Spleen (tissue), 7 donors: ENCODE data around the gene CMIP.

Experiments used
- CTCF ChIP-seq, 11 experiments: fragments of 200-600 bp in 7 of 11; fragments of 450-650 bp in 4 of 11; sonication (generic) in 4 of 11; IDR thresholded peaks in 8 of 11; conservative IDR thresholded peaks in 3 of 11; 1 replicate in 7 of 11; 2 replicates in 4 of 11; pipeline versions ENCODE4 v1.4.0 to v1.8.0; 2016 to 2021; ENCODE audit warnings: antibody characterized with exemption in 11 of 11, inconsistent platforms in 4 of 11, mild to moderate bottlenecking in 1 of 11
- POLR2A ChIP-seq, 3 donors: fragments of 450-650 bp; IDR thresholded peaks; one replicate each; pipeline ENCODE4 v1.5.1; 2017; ENCODE audit warnings: antibody characterized with exemption in 3 of 3, mild to moderate bottlenecking in 1 of 3
- POLR2AphosphoS5 ChIP-seq, 3 donors: sonication (generic); formaldehyde crosslinking; IDR thresholded peaks; one replicate each; pipeline ENCODE4 v1.5.1; 2017; ENCODE audit warnings: antibody characterized with exemption in 3 of 3
- donor health status: DM: no; HTN: no; CAD: no; lungs with moderate emphysema.
- donor health status: DM: no; HTN: no; CAD: no.
- donor health status: DM: no; HTN: no; CAD: no.

GRCh38 chr16:81592353-81592866 lies 147.8 kb downstream of the CMIP start:
- TF ChIP-seq POLR2A (IDR thresholded peaks at IDR 0.05) (no peak), CTCF (IDR thresholded peaks at IDR 0.05 in 8 of 11, conservative IDR thresholded peaks at IDR 0.05 in 3 of 11) (no peak), POLR2AphosphoS5 (IDR thresholded peaks at IDR 0.05) (no peak)
